CD4-positive, alpha-beta T cell (primary cell): ENCODE measurements around the gene GFM1. TPM values are rescaled to one million over a fixed set of nuclear protein-coding genes. Genes with fewer than 3 reads are reported as not detected.

Experiments
- ATAC-seq: fragments of 200-7000 bp; cut with Tn5 transposase; one replicate; pipeline ENCODE4 v1.10.0; 2022; ENCODE audit warnings: mild to moderate bottlenecking; ENCODE audit not compliant: poor library complexity
- CTCF ChIA-PET: fragments of 350-600 bp; sonication (Branson Sonifier 250); formaldehyde crosslinking; loops from one replicate; lab custom pipeline; 2021; ENCODE audit warnings: antibody characterized with exemption, inconsistent platforms; lab: Charles Lee
- POLR2A ChIA-PET: fragments of 350-600 bp; sonication (Branson Sonifier 250); formaldehyde crosslinking; loops from one replicate; lab custom pipeline; 2021; ENCODE audit warnings: antibody characterized with exemption, inconsistent platforms; lab: Charles Lee
- DNase-seq, 14 experiments: peaks; one replicate each; pipeline ENCODE4 v3.0.0-alpha.2; 2013 to 2020; ENCODE audit warnings: mixed read lengths in 2 of 14
- H3K27ac ChIP-seq, 2 donors: one replicate each; pipeline versions ENCODE4 v1.5.1 to v1.7.0; 2013; ENCODE audit warnings: low read length in 2 of 2, low read depth in 1 of 2, mild to moderate bottlenecking in 1 of 2
- H3K27me3 ChIP-seq, 2 experiments: 1 replicate in 1 of 2; 2 replicates in 1 of 2; pipeline versions ENCODE4 v1.6.1 to v1.7.0; 2013; ENCODE audit warnings: low read length in 2 of 2, control low read depth in 1 of 2, mild to moderate bottlenecking in 1 of 2, moderate library complexity in 1 of 2; ENCODE audit not compliant: insufficient read depth in 2 of 2, control insufficient read depth in 1 of 2
- H3K36me3 ChIP-seq: one replicate; pipeline ENCODE4 v1.6.1; 2013; ENCODE audit warnings: low read length, control low read depth; ENCODE audit not compliant: insufficient read depth
- H3K4me1 ChIP-seq: one replicate; pipeline ENCODE4 v1.6.1; 2013; ENCODE audit warnings: low read length, control low read depth; ENCODE audit not compliant: insufficient read depth
- H3K4me3 ChIP-seq: one replicate; pipeline ENCODE4 v1.5.1; 2013; ENCODE audit warnings: mild to moderate bottlenecking, low read length, moderate library complexity
- H3K9me3 ChIP-seq, 2 experiments: 1 replicate in 1 of 2; 2 replicates in 1 of 2; pipeline versions ENCODE4 v1.6.1 to v1.7.0; 2013; ENCODE audit warnings: low read length in 2 of 2, mild to moderate bottlenecking in 2 of 2, control low read depth in 1 of 2, moderate library complexity in 1 of 2; ENCODE audit not compliant: control insufficient read depth in 1 of 2, insufficient read depth in 1 of 2
- H3K27ac Mint-ChIP-seq: one replicate; pipeline ENCODE4 v1.8.0; 2020; ENCODE audit warnings: mixed read lengths
- H3K27me3 Mint-ChIP-seq: one replicate; pipeline ENCODE4 v1.8.0; 2021; ENCODE audit warnings: mixed read lengths
- H3K36me3 Mint-ChIP-seq: one replicate; pipeline ENCODE4 v1.8.0; 2021; ENCODE audit warnings: low read depth, mixed read lengths
- H3K4me1 Mint-ChIP-seq: one replicate; pipeline ENCODE4 v1.8.0; 2021; ENCODE audit warnings: low read depth, mixed read lengths
- H3K4me3 Mint-ChIP-seq: one replicate; pipeline ENCODE4 v1.8.0; 2020; ENCODE audit warnings: mild to moderate bottlenecking, mixed read lengths
- H3K9me3 Mint-ChIP-seq: one replicate; pipeline ENCODE4 v1.8.0; 2020; ENCODE audit warnings: mixed read lengths
- intact Hi-C, 2 experiments: fragments of 100-400 bp; cut with DNase I in 1 of 2; cut with micrococcal nuclease in 1 of 2; formaldehyde crosslinking; loops; one replicate each; pipeline versions ENCODE4 v1.15.1 to v1.9.0; 2023 to 2025; cut with DNase I, micrococcal nuclease
- total RNA-seq, 174 experiments: library from RNA in 2 of 174; stranded (reverse) in 2 of 174; gene quantifications; one replicate each; pipeline ENCODE4 v1.2.3 and lab custom pipeline; 2021 to 2026
- TF ChIP-seq, protein P1 (sequence below): fragments of 200-600 bp; IDR thresholded peaks from one replicate; pipeline ENCODE4 v1.8.0; 2022; ENCODE audit warnings: antibody characterized with exemption, mild to moderate bottlenecking

Gene GFM1
- total RNA-seq, 2 experiments from 2014 or later = 27.5 to 29.4 TPM

DNA sequence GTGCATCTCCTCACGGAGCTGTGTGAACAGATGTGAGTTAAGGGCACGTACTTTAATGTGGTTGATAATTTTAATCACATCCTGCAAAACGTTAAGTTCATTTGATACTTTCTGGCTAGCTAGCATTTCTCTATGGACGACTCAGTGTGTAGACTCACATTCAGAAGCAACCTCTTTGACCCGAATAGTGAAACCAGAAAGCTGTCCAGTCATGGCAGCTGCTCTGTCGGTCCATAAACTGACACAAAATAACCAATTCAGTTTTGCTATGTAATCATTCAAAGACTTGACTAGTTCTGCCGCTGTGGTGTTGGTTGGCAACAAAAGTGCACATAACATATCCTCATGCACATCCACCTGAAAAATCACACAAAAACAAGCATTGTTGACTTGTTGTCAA lies 3.7 kb upstream of the GFM1 start:
- ChIA-PET CTCF (no interaction called here), POLR2A (no interaction called here)
- no peak overlapping the region for H3K4me3 ChIP-seq
- H3K36me3 ChIP-seq = no peaks in the 10 kb centered on the region
- H3K27me3 ChIP-seq = no peaks in the 10 kb centered on the region
- ATAC-seq (no peak), DNase-seq (no peak)
- H3K27me3 Mint-ChIP-seq = no peaks in the 10 kb centered on the region
- no peaks in the 10 kb centered on the region for H3K9me3 ChIP-seq
- intact Hi-C loops = loop anchor here (5.0 to 10.0 kb wide), 3 partner anchors 162 to 1924 kb away; partner anchors contain the start of genes KPNA4 (in 1 of the 2) and MFSD1 (in 1 of the 2)
- peaks cover 4% of the 10 kb centered on the region for H3K36me3 Mint-ChIP-seq
- no peak overlapping the region for H3K4me3 Mint-ChIP-seq
- peaks cover 2% of the 10 kb centered on the region for H3K9me3 Mint-ChIP-seq
- no peak overlapping the region for H3K27ac Mint-ChIP-seq
- TF ChIP-seq, protein P1, sequence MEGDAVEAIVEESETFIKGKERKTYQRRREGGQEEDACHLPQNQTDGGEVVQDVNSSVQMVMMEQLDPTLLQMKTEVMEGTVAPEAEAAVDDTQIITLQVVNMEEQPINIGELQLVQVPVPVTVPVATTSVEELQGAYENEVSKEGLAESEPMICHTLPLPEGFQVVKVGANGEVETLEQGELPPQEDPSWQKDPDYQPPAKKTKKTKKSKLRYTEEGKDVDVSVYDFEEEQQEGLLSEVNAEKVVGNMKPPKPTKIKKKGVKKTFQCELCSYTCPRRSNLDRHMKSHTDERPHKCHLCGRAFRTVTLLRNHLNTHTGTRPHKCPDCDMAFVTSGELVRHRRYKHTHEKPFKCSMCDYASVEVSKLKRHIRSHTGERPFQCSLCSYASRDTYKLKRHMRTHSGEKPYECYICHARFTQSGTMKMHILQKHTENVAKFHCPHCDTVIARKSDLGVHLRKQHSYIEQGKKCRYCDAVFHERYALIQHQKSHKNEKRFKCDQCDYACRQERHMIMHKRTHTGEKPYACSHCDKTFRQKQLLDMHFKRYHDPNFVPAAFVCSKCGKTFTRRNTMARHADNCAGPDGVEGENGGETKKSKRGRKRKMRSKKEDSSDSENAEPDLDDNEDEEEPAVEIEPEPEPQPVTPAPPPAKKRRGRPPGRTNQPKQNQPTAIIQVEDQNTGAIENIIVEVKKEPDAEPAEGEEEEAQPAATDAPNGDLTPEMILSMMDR = no peak
- no peak overlapping the region for H3K27ac ChIP-seq
- peaks cover 29% of the 10 kb centered on the region for H3K4me1 Mint-ChIP-seq
- peaks cover 13% of the 10 kb centered on the region for H3K4me1 ChIP-seq

DNA sequence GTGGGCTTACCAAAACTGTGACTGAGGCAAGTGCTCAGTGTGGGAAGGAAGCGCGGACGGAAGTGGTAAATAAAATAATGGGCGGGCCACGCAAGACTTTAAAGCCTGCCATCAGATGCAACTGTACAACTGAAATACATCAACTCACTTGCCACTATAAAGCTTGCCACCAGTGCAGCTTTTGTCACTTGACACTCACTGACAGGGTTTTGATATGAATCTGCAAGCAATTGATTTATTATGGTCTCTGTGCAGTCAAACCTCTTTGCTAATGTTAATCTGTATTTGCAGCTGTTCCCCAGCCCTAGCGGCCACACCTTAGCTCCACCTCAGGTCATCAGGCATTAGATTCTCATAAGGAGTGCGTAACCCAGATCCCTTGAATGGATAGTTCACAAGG lies 2.3 kb upstream of the GFM1 start:
- H3K4me3 ChIP-seq = no peak overlapping the region
- Mint-ChIP-seq H3K36me3 (peaks cover 16% of the 10 kb centered on the region), H3K4me1 (peaks cover 41% of the 10 kb centered on the region), H3K9me3 (no peaks in the 10 kb centered on the region), H3K27ac (peak overlapping the region; percentile 45), H3K27me3 (no peaks in the 10 kb centered on the region), H3K4me3 (peak overlapping the region; percentile 50)
- no peak for ATAC-seq
- H3K4me1 ChIP-seq = peaks cover 16% of the 10 kb centered on the region
- H3K27me3 ChIP-seq = no peaks in the 10 kb centered on the region
- ChIA-PET POLR2A (interaction anchor here (1.5 kb wide), 1 partner anchor 160 kb away, joined by 5 read pairs; the partner anchor contains the start of gene MFSD1), CTCF (no interaction called here)
- peak in 4 of 14 experiments; percentile 7 to 62 (median 36) for DNase-seq
- TF ChIP-seq, protein P1 = no peak
- H3K36me3 ChIP-seq = peaks cover 6% of the 10 kb centered on the region
- H3K27ac ChIP-seq = no peak overlapping the region
- no peaks in the 10 kb centered on the region for H3K9me3 ChIP-seq
- intact Hi-C loops = loop anchor here (5.0 to 10.0 kb wide), 3 partner anchors 160 to 1923 kb away; partner anchors contain the start of genes KPNA4 (in 1 of the 2) and MFSD1 (in 1 of the 2)

DNA sequence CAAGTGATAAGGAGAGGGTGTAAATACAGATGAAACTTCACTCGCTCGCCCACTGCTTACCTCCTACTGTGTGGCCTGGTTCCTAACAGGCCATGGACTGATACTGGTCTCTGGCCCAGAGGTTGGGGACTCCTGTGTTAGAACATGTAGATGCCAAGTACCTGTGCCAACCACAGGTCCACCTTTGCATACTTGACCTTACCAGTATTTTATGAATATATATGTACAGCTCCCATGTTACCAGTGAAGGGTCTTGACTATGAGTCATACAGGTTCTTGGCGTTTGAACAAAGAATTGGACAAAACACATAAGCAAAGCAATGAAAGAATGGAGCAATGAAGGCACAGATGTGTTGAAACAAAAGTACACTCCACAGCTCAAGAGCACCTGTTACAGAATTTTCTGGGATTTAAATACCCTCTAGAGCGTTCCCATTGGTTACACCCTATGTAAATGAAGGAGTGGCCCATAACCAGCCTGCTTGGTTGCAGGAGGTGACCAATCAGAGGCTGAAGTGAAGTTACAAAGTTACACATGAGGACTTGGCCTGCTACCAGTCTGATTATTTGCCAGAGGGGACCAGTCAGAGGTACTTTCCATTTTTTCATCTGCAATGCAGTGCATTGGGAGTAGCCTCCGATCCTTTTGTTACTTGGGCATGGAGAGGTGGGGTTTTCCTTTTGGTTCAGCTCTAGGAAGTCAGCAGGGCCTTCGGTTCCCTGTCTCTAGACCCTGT lies 1.7 kb upstream of the GFM1 start:
- no peak overlapping the region for H3K4me3 ChIP-seq
- Mint-ChIP-seq H3K9me3 (no peaks in the 10 kb centered on the region), H3K36me3 (peaks cover 22% of the 10 kb centered on the region), H3K27me3 (no peaks in the 10 kb centered on the region), H3K27ac (peak overlapping the region; percentile 45), H3K4me3 (peak overlapping the region; percentile 51), H3K4me1 (peaks cover 47% of the 10 kb centered on the region)
- H3K27ac ChIP-seq = no peak overlapping the region
- H3K27me3 ChIP-seq = no peaks in the 10 kb centered on the region
- intact Hi-C loops = loop anchor here (5.0 to 10.0 kb wide), 3 partner anchors 160 to 1922 kb away; partner anchors contain the start of genes KPNA4 (in 1 of the 2) and MFSD1 (in 1 of the 2)
- H3K4me1 ChIP-seq = peaks cover 16% of the 10 kb centered on the region
- DNase-seq (no peak), ATAC-seq (no peak)
- ChIA-PET CTCF (no interaction called here), POLR2A (interaction anchor here (0.6 to 1.5 kb wide), 2 partner anchors 11 to 160 kb away, joined by 4 to 5 read pairs; partner anchors contain the start of gene MFSD1)
- peaks cover 12% of the 10 kb centered on the region for H3K36me3 ChIP-seq
- TF ChIP-seq, protein P1 = no peak
- H3K9me3 ChIP-seq = no peaks in the 10 kb centered on the region
